K562 (cell line): ENCODE data around the gene AHCYL1. TPM values are rescaled to one million over a fixed set of nuclear protein-coding genes. Genes with fewer than 3 reads are reported as not detected.

Experiments used
- ARNT ChIP-seq, 2 experiments: fragments of 450-650 bp; IDR thresholded peaks; 2 replicates each; pipeline ENCODE4 v1.6.1; 2016; ENCODE audit warnings: mild to moderate bottlenecking in 1 of 2
- CEBPB ChIP-seq: fragments of 450-650 bp; IDR thresholded peaks from 2 replicates; pipeline ENCODE4 v1.6.1; 2016; ENCODE audit warnings: missing genetic modification characterization, missing compliant biosample characterization
- E2F1 ChIP-seq: sonication (generic); formaldehyde crosslinking; IDR thresholded peaks from 2 replicates; pipeline ENCODE4 v1.8.1; 2023; ENCODE audit warnings: mild to moderate bottlenecking, missing genetic modification reagents, moderate library complexity
- ETV6 ChIP-seq, 3 experiments: fragments of 150-350 bp in 1 of 3; sonication (generic) in 1 of 3; formaldehyde crosslinking in 1 of 3; IDR thresholded peaks; 2 replicates each; pipeline versions ENCODE4 v1.6.1 to v1.8.0; 2014 to 2022; ENCODE audit warnings: borderline replicate concordance in 2 of 3, low read depth in 2 of 3, antibody characterized with exemption in 1 of 3, low read length in 1 of 3, mild to moderate bottlenecking in 1 of 3, missing genetic modification reagents in 1 of 3
- HMGN3 ChIP-seq: IDR thresholded peaks from 2 replicates; pipeline ENCODE4 v1.6.1; 2011; ENCODE audit warnings: borderline replicate concordance, low read depth, mild to moderate bottlenecking, mixed read lengths, low read length; ENCODE audit not compliant: insufficient read length; ENCODE audit errors: extremely low read depth
- KDM2B ChIP-seq: fragments of 250-450 bp; sonication (Bioruptor Pico); IDR thresholded peaks from 2 replicates; pipeline ENCODE4 v1.8.0; 2021; ENCODE audit warnings: mild to moderate bottlenecking, moderate library complexity
- KHSRP ChIP-seq: fragments of 450-650 bp; IDR thresholded peaks from 2 replicates; pipeline ENCODE4 v1.6.1; 2017
- MCM7 ChIP-seq, 2 experiments: fragments of 450-650 bp; IDR thresholded peaks; 2 replicates each; pipeline ENCODE4 v1.6.1; 2016 to 2018
- MEIS2 ChIP-seq: fragments of 450-650 bp; IDR thresholded peaks from 2 replicates; pipeline ENCODE4 v1.6.1; 2014; ENCODE audit warnings: mild to moderate bottlenecking; ENCODE audit not compliant: partially characterized antibody
- NR4A1 ChIP-seq, 2 experiments: fragments of 250-450 bp in 1 of 2; fragments of 450-650 bp in 1 of 2; sonication (Bioruptor Pico) in 1 of 2; IDR thresholded peaks; 2 replicates each; pipeline versions ENCODE4 v1.4.0 to v1.6.1; 2016 to 2020; ENCODE audit warnings: mild to moderate bottlenecking in 2 of 2, missing compliant biosample characterization in 1 of 2, missing genetic modification characterization in 1 of 2, moderate library complexity in 1 of 2
- PHF8 ChIP-seq: fragments of 200-600 bp; sonication (generic); IDR thresholded peaks from 2 replicates; pipeline ENCODE4 v1.6.1; 2012; ENCODE audit warnings: mixed run types, mild to moderate bottlenecking, inconsistent platforms, low read length, moderate library complexity, borderline replicate concordance
- PML ChIP-seq: IDR thresholded peaks from 2 replicates; pipeline ENCODE4 v1.6.1; 2012; ENCODE audit warnings: low read length, inconsistent platforms
- PURB ChIP-seq: sonication (generic); formaldehyde crosslinking; IDR thresholded peaks from 2 replicates; pipeline ENCODE4 v1.9.0; 2021; ENCODE audit warnings: low read depth, mild to moderate bottlenecking, missing genetic modification reagents
- RUNX1 ChIP-seq: sonication (generic); IDR thresholded peaks from 2 replicates; pipeline ENCODE4 v1.6.1; 2016; ENCODE audit warnings: antibody characterized with exemption, low read depth
- SPI1 ChIP-seq: IDR thresholded peaks from 2 replicates; pipeline ENCODE4 v1.6.1; 2011; ENCODE audit warnings: low read depth, low read length, control low read depth, borderline replicate concordance
- TAF1 ChIP-seq: IDR thresholded peaks from 2 replicates; pipeline ENCODE4 v1.6.1; 2011; ENCODE audit warnings: mild to moderate bottlenecking, low read length, moderate library complexity; ENCODE audit not compliant: insufficient read depth, control insufficient read depth, severe bottlenecking; ENCODE audit errors: extremely low read depth
- TGIF2 ChIP-seq: sonication (generic); formaldehyde crosslinking; IDR thresholded peaks from 2 replicates; pipeline ENCODE4 v1.8.1; 2022; ENCODE audit warnings: mild to moderate bottlenecking, missing genetic modification reagents, moderate library complexity
- TOE1 ChIP-seq, 2 experiments: fragments of 450-650 bp in 1 of 2; sonication (generic) in 1 of 2; formaldehyde crosslinking in 1 of 2; IDR thresholded peaks; 2 replicates each; pipeline versions ENCODE4 v1.7.1 to v1.8.0; 2016 to 2022; ENCODE audit warnings: borderline replicate concordance in 2 of 2, mild to moderate bottlenecking in 2 of 2, antibody characterized with exemption in 1 of 2, inconsistent platforms in 1 of 2, low read depth in 1 of 2, missing genetic modification reagents in 1 of 2, moderate library complexity in 1 of 2
- TRIM24 ChIP-seq, 2 experiments: fragments of 450-650 bp; IDR thresholded peaks; 2 replicates each; pipeline ENCODE4 v1.6.1; 2016
- ZNF175 ChIP-seq: fragments of 200-800 bp; sonication (Bioruptor generic); IDR thresholded peaks from 2 replicates; pipeline ENCODE4 v1.6.1; 2016; ENCODE audit warnings: low read depth, mild to moderate bottlenecking, missing genetic modification characterization, missing compliant biosample characterization
- ZNF24 ChIP-seq: fragments of 450-650 bp; IDR thresholded peaks from 2 replicates; pipeline ENCODE4 v1.6.1; 2016
- ZNF511 ChIP-seq: sonication (generic); formaldehyde crosslinking; IDR thresholded peaks from 2 replicates; pipeline ENCODE4 v1.8.0; 2022; ENCODE audit warnings: mild to moderate bottlenecking, missing genetic modification reagents
- ZNF766 ChIP-seq: fragments of 200-800 bp; sonication (Bioruptor generic); conservative IDR thresholded peaks from 2 replicates; pipeline ENCODE4 v1.6.1; 2016; ENCODE audit warnings: missing genetic modification characterization, missing compliant biosample characterization
- ZNF79 ChIP-seq: fragments of 250-450 bp; sonication (Bioruptor Pico); IDR thresholded peaks from 2 replicates; pipeline ENCODE4 v1.4.0; 2020; ENCODE audit warnings: low read depth, mild to moderate bottlenecking, moderate library complexity
- polyA plus RNA-seq, 8 experiments: library from polyadenylated mRNA; depleted of rRNA in 4 of 8; stranded (reverse) in 5 of 8; unstranded in 3 of 8; fragments of >200 nt; fragmentation: Nextera tagmentation in 2 of 8; fragmentation: Illumina TruSeq in 1 of 8; extraction: Ambion mirVana in 2 of 8; extraction: Trizol in 1 of 8; gene quantifications; 2 replicates each; pipeline versions ENCODE4 v1.2.1 to v1.2.3, GENCODE V29; 2011 to 2014; ENCODE audit warnings: inconsistent platforms in 1 of 8, missing spikeins in 1 of 8
- total RNA-seq, 7 experiments: library from RNA; depleted of rRNA in 6 of 7; stranded (reverse); fragments of >200 nt in 6 of 7; fragmentation: Illumina TruSeq in 2 of 7; extraction: Trizol in 2 of 7; gene quantifications; 2 replicates each; pipeline versions ENCODE4 v1.2.1 to v1.2.3, GENCODE V29; 2011 to 2021; ENCODE audit warnings: low replicate concordance in 1 of 7

The AHCYL1 gene
- total and polyA plus RNA-seq, 9 of the 15 experiments (the other 6 are each of a cell fraction or from before 2014, with no cell fraction given): 27.3 to 118 (median 44.5) TPM

GRCh38 chr1:109984456-109985246 is at the start of gene AHCYL1 (continued):
- TF ChIP-seq TOE1 (IDR thresholded peaks at IDR 0.05; ENCODE audit: borderline replicate concordance) (peak; percentile 64; the same call in 1 of the 2 replicates), TOE1 (CRISPR knock-in tag; IDR thresholded peaks at IDR 0.05; ENCODE audit: borderline replicate concordance, low read depth) (no peak), TGIF2 (CRISPR knock-in tag) (peak; percentile 90; the same call in 1 of the 2 replicates), ZNF175 (CRISPR knock-in tag) (peak; percentile 77), TAF1 (peak; percentile 87), SPI1 (peak; percentile 61; the same call in 1 of the 2 replicates), CEBPB (tag) (0 out of 2 replicates have a peak, but pooled peaks have one; percentile 16), ZNF766 (CRISPR knock-in tag) (peak; percentile 83; the same call in 1 of the 2 replicates), HMGN3 (peak; percentile 85), E2F1 (CRISPR knock-in tag) (peak; percentile 91), ZNF24 (peak; percentile 58; the same call in 1 of the 2 replicates), ETV6 (IDR thresholded peaks at IDR 0.05; ENCODE audit: borderline replicate concordance in 1 of 2, low read depth in 2 of 2, low read length in 1 of 2) (0 out of 4 replicates have a peak, but pooled peaks of 1 of the 2 experiments have one; percentile 25), ETV6 (CRISPR knock-in tag; IDR thresholded peaks at IDR 0.05; ENCODE audit: borderline replicate concordance) (peak; percentile 95), RUNX1 (peak; percentile 27; the same call in 1 of the 2 replicates), PML (peak; percentile 67), NR4A1 (CRISPR knock-in tag; IDR thresholded peaks at IDR 0.05) (peak; percentile 42; the same call in 1 of the 2 replicates), NR4A1 (tag; IDR thresholded peaks at IDR 0.05) (no peak), PHF8 (peak; percentile 84; the same call in 1 of the 2 replicates), MCM7 (IDR thresholded peaks at IDR 0.05) (no peak), KDM2B (CRISPR knock-in tag) (peak; percentile 64; the same call in 1 of the 2 replicates), MEIS2 (peak; percentile 64), KHSRP (peak; percentile 96), TRIM24 (IDR thresholded peaks at IDR 0.05) (no peak), ZNF79 (CRISPR knock-in tag) (no peak), ZNF511 (CRISPR knock-in tag) (peak; percentile 95), PURB (CRISPR knock-in tag) (no peak), ARNT (IDR thresholded peaks at IDR 0.05) (no peak)
